Stimulated activated CD4-positive, alpha-beta T cell treated with anti-CD3 and anti-CD28 coated beads, Interleukin-1b, Interleukin-23, amount 100 ng/mL, for 24 hours (primary cell): ENCODE results near the gene ITGA11.
"Not testable (repeated sequence)": the region's sequence is repeated elsewhere in the genome, so short reads cannot be mapped to it uniquely, and the experiment has no call there.

ENCODE experiments used
- DNase-seq, 4 experiments: peaks; one replicate each; pipeline ENCODE4 v3.0.0-alpha.2; 2020; ENCODE audit warnings: low read depth in 4 of 4, low spot score in 1 of 4

The ITGA11 gene

GRCh38 chr15:68411735-68412134, 20.2 kb downstream of the ITGA11 start:
- no peak for DNase-seq

- no peak for DNase-seq
Observed at GRCh38 chr15:68411343-68411675, 20.7 kb downstream of the ITGA11 start.

DNA sequence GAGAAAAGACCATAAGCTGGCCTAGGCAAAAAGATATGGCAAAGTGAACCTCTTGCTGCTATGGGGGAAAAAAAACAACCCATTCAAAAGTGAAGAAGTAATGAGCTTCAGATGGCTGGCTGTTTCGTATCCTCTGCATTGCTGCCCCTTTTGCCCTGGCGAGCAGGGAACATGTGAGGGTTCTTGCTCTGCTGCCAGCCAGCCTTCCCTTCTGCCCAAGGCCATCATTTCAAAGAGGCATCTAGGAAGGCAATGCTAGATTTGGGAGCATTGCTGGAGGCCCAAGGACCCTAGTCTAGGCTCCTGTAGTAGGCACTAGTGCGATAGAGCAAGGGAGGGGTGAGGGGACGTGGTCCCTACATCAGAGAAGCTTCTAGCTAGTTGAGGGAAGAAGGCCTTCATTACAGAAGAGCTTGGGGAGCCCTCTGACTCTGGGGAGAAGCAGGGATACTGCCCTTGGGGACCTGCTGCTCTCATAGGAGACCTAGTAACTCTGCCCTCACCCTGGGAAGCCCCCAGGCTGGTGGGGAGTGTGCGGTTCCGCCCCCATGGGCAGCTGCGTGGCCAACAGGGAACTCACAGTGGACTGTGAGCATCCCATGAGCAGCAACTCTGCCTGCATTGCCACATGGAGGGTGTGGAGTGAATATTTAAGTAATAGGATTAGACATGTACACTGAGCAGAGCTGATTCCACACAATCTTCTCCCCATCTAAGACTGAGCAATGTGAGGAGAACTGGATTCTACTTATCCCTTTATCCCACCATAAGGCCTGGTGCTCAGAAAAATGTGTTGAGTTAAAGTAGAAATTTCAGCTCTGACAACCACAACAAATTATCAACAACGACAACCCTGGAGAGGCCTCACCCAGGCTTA, 21.3 kb downstream of the ITGA11 start:
- no peak for DNase-seq

DNA sequence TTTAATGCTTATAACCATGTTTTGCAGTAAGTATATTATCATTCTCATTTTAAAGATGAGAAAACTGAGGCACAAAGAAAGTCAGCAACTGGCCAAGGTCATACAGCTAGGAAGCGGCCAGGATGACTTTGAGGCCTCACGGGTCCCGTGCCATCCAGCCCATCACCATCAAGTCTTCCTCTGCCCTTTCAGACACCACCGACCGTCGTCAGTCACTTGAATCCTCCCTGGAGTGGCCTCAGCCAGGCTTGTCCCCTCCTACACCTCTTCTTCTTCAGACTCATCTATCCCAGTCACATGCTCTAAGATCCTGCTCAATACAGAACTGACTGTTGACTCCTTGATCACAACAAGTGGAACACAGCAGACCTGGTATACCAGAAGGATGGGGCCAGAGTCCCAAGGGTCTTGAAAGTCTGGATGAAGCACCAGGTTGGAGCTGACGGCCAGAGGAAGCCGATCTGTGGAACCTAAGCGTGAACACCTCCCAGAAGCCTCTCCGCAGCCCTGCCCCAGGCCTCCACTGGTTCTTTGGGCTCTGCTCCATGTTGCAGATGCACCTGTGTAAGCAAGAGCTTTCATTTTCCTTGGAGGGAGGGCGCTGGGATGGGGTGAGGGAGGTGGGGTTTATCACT, 22.1 kb downstream of the ITGA11 start:
- DNase-seq = no peak

DNA sequence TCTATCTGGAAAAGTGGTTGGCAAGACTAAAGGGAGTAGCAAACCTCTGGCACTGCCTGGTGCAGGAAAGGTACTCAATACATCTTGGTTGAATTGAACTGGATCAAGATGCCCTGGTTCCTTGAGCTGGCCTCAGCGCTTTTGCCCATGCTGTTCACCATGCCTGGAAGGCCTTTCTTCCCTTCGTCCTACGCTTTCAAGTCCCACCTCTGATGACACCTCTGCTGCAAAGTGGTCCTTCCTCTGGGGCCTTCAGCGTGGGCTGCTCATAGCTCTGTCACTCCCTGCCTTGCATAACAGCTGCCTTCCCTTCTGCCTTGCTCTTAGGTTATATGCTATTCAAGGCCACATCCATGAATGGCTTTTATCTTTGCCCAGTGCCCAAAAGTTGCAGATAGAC, 23.0 kb downstream of the ITGA11 start:
- DNase-seq = no peak

DNA sequence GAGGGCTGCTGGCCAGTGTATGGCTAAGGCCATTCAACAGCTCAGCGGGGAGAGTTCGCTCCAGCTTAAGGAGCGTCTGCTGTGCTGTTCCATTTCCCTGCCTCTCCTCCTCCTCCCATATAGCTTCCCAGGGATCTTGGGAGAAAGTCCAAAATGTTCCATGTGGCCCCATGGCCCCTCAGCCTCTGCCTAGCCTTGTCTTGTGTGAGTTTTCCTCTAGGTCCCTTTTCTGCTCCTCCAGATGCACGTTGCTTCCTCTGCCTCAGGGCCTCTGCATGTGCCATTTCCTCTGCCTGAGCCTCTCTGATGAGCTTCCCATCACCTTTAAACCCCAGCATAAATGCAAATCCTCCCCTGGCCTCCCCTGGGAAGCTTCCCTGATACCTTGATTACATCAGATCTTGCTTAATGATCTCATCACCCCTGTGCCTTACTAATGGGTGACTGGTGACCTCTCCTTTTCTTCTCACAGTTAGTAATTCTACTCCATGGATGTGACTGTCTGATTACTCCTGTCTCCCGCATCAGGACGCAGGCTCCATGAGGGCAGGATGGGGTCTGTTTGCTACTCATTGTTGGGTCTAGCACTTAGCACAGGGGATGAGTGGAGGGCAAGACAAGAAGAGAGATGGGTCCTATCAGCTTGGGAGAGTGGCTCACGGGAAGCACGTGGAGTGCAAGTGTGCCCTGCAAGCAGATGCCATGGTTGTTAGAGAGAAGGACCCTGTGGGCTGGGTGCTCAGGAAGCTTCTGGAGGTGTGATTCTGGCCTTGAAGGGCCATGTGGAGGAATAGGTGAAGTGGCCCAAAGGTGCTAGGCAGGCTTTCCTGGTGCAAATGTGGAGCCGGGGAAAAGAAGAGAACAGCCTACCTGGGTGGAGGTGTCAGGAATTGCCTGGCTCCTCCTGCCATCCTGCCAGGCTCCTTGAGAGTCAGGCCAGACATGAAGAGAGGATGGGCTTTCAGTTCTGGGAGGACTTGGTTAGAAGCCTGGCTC, 23.8 kb downstream of the ITGA11 start:
- DNase-seq = no peak

DNA sequence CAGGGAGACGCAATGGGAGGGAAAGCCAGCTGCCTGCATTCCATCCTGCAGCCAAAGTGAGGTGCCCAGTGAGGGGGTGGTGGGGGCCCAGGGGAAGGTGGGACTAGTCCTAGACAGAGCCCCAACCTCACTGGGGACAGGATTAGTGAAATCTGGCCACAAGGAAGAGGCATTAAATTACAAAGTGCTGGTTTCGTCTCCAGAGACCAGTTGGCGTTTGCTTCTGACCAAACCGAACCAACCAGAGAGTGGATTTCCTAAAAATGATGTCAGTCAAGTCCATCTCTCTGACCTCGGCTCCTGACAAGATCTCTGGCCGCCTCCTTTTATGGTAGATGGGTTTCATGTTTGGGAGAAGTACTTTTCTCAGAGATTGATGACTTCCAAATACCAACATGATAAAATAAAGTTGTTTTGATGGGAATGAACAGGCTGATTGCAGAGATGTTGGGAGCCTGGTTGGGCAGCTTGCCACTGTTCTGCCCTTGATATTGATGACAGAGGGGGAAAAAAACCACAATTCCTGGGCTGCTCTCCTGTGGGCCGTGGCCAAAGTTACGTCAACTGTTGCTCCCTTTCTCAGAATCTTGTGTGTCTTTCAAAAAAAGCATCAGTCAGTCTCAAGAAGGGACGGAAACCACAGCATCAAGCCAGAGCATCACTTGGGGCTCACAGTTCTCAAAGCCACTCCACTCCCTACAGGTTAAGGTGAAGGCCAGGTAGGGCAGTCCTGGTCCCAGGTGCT, 24.6 kb downstream of the ITGA11 start:
- DNase-seq = no peak

DNA sequence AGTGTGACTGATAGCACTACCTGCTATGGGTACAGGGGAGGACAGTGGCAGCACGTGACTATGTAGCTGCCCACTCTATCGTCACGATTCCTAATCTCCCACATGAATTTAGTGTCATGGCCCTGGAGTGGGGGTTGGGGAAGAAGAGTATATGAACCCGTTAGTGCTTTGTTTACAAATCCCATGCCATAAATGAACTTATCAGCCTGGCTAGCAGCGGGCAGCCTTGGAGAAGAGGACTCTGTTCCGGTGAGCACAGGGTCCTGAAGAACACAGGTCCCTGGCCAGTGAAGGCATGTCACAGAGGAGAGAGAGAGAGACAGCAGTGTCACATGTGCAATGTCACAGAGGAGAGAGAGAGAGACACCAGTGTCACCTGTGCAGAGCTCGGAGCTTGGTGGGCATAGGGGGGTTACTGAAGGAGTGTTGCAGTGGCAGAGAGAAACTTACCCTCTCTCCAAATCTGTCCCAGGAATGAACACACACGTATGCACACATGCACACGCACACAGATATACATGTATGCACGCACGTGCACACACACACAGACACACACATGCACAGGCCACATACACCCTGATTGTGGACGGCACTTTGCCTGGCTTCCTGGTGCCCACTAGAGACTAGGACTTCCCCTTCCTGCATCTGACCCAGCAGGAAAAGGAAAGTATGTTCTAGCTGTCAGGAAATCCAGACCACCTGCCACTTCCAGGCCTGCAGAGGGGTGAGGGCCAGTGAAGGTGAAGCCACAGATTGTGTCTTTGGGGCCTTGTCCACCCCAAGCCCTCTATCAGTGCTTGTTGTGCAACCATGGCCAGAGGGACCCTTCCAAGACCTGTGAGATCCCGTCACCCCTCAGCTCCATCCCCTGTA, 26.3 kb downstream of the ITGA11 start:
- DNase-seq = no peak

DNA sequence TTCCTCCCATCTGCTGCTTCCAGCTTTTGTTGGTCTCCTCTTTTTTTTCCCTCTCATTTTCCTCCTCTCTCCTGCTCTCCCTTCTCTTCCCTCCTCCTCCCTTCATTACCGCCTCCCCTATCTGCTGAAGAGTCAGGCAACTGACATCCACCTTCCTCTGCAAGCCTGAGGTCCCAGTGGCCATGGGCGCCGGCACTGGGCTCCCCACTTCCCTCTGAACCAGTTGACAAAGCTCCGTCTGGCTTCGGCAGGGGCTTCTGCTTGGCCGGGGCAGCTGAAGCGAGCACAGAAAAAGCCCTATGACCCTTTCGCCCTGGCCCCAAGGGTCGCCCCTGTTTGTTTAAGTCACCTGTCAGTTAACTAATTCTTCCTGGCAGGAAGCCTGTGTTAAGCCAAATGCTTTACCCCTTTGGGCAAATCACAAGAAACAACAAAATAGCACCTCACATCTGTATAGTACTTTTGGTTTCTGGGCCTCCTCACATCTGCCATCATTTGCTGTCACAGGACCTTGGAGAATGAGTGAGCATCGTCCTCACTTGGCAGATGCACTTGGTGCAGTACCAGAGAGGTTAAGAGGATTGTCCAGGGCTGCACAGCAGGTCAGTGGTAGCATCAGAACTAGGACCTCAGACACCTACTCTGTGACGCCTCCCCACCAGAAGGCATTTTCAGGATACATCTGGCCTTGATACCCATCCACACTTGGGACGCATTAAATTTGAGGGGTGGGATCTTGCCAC, 27.7 kb downstream of the ITGA11 start:
- no peak for DNase-seq

DNA sequence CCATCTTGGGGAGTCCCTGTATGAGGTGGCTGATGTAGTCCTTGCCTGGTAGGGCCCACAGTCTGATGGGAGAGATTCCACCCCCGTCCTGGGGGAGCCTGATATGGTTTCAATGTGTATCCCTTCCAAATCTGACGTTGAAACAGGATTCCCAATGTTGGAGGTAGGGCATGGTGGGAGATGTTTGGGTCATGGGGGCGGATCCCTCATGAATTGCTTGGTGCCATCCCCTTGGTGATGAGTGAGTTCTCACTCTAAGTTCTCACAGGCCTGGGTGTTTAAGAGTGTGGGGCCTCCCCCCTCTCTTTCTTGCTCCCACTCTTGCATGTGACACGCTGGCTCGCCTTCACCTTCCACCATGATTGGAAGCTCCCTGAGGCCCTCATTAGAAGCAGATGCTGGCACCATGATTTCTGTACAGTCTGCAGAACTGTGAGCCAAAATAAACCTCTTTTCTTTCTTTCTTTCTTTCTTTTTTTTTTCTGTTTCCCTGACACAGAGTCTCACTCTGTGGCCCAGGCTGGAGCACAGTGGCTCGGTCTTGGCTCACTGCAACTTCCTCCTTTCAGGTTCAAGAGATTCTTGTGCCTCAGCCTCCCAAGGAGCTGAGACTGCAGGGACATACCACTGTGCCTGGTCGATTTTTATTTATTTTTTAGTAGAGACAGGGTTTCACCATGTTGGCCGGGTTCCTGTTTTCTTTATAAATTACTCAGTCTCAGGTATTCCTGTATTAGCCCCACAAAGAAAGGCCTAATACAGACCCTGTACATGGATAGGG, 28.6 kb downstream of the ITGA11 start:
- DNase-seq = no peak

DNA sequence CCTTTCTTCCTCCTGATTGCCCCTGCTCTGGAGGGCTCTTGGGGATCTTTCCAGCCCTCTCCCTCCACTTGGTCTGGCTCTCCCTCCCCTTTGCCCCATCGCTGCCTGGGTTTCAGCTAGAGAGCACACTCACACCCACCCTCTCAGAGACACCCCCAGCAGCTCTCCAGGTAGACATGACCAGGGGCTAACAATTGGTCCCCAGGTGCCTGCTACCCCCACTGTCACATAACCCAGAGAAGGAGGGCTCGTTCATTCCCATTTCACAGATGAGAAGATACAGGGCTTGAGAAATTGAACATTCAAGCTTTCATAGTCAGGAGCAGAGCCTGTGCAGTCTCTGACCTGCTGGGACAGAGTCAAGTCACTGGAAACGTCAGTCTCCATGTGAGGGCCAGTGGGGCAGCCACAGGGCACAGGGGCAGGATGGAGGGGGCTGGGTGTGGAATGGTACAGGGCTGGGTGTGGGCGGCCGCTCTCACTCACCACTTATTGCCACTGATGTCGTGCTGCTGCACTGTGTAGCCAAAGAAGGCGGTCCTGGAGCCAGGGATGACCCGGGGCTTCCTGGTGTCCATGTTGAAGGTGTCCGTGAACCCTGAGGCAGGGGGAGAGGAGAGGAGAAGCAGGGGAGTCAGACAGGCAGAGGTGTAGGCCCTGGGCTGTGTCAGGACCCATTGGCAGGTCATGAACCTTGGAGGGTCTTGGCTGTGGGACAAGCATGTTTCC, 29.4 kb downstream of the ITGA11 start:
- no peak for DNase-seq

DNA sequence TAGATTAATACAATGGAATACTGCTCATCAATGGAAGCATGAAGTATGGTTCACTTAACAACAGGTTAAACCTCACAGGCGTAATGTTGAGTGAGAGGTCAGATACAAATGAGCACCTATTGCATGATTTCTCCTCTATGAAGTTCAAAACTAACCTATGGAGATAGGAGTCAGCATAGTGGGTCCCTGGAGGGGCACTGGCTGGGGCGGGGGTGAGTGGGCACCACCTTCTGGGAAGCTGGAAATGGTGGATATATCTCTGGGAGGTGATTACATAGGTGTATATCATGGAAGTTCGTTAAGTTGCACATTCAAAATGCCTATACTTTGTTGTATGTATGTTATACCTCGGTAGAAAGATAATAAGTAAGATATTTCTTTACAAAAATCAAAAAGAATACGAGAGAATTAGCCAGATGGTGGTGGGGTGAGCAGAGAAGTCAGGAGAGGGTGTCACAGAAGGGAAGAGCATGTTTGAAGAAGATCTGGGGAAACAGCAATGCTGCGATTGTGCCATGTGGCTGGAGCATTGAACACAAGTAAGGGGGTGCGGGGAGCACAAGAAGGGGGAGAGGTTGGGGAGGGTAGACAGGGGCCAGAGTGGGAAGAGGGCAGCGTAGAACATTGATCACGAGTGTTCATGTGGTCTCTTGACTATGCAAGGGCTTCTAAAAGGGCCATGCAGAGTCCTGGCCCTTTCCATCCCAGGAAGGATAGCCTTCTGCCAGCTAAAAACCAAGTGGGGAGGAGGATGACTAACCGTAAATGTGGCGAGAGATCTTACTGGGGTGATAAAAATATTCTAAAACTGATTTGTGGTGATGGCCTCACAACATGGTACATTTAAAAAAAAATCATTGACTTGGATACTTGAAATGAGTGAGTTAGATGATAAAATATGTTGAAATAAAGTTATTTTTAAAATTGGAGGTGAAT, 30.2 kb downstream of the ITGA11 start:
- DNase-seq = no peak

- no peak for DNase-seq
Observed at GRCh38 chr15:68400066-68400456, 31.9 kb downstream of the ITGA11 start.

DNA sequence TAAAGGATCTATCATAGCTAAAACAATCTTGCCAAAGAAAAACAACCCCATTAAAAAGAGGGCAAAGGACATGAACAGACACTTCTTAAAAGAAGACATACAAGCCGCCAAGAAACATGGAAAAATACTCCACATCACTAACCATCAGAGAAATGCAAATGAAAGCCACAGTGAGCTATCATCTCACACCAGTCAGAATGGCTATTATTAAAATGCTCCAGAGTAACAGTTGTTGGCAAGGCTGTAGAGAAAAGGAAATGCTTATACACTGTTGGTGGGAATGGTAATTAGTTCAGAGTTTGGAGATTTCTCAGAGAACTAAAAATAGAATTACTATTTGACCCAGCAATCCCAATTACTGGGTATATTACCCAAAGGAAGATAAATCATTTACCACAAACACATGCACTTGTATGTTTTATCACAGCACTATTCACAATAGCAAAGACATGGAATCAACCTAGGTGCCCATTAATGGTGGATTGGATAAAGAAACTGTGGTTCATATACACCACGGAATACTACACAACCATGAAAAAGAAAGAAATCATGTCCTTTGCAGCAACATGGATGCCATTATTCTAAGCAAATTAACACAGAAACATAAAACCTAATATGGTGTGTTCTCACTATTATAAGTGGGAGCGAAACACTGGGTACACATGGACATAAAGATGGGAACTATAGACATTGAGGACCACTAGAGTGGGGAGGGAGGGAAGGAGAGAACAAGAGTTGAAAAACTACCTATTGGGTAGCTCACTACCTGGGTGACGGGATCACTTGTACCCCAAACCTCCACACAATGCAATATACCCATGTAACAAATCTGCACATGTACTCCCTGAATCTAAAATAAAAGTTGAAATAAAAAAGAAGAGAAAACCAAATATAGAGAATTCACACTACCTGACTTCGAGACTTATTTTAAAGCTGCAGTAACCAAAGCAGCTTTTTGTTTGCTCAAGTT, 32.6 kb downstream of the ITGA11 start:
- DNase-seq = no peak

- DNase-seq = not testable (repeated sequence)
Observed at GRCh38 chr15:68397999-68398398, 34.0 kb downstream of the ITGA11 start.

- DNase-seq = no peak
Observed at GRCh38 chr15:68396068-68396467, 35.9 kb downstream of the ITGA11 start.
